Kidney tubule cell (primary cell): ENCODE data around the gene LRMDA.

Experiments
- DNase-seq: peaks from one replicate; pipeline ENCODE4 v3.0.0-alpha.2; 2018; ENCODE audit warnings: low spot score

Gene LRMDA

DNA sequence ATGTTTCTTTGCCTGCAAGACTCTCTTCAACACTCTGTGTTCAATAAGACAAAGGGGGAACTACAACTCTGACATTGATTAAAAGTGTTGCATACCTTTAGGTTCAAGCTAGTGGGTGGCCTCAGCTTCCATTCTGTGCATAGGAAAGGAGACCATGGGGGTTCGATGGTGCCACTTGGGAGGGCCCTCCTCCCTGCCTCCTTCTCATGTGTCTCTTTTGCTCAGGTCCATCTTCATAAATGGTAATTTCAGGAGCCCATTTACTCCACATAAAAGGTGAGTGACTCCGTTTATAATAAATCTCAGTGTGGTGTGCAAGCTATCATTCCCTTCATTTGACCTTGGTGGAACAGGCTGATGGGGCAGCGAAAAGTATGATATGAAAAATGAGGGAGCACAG, 285.1 kb downstream of the LRMDA start:
- DNase-seq: no peak

GRCh38 chr10:75717126-75717916, 285.9 kb downstream of the LRMDA start:
- no peak for DNase-seq

DNA sequence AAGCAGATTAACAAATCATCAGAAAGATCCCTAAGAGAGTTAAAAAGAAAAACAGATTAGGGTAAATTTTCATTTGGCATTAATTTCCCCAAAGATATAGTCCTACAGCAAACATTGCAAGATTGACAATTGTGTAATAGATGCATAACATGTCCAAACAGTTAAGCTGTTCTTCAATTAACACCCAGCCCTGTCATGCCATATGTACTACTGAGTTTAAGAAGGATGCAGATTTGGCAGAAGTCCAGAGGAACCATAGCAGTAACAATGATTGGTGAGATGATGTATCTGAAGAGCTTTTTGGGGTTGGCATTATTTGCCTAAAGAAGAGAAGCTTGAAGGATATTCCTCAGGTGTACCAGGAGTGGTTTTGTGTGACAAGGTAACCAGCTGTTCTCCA, 287.6 kb downstream of the LRMDA start:
- no peak for DNase-seq

DNA sequence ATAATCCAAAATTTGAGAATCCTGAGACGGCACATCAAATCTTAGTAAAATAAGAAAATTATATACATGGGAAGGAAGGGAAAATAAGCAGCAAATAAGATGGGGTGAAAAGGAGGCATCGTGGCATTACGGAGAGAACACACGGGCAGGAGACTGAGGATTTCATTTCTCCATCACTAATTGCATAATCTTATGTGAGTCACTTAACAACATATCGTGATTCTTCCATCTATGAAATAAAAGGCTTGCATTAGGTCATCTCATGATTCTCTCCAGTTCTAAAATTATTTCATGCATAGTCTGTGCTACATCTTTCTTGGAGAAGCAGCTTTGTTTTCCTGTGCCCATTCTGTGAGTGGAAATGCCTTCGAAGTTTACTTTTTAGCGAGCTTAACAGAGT, 288.7 kb downstream of the LRMDA start:
- no peak for DNase-seq

DNA sequence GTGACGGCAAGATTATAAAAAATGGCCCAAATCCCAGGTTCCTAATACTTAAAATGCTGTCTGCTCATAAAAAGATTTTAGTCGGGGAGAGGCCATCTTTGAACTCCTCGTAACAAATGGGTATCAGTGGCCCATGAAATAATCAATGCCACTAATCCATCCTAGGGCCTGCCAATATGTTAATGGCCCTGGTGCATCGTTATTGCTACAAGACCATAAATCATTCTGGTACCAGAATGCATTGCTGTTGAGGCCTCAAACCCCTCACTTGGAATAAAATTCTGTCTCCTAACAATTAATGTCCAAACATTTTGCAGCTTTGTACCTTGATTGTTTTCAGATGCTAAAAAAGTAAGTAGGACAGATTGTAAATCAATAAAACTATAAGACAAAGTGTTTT, 290.6 kb downstream of the LRMDA start:
- no peak for DNase-seq

- DNase-seq: no peak
These were observed 291.2 kb downstream of the LRMDA start for GRCh38 chr10:75722609-75723008.

- no peak for DNase-seq
These were observed 292.0 kb downstream of the LRMDA start for GRCh38 chr10:75723319-75723980.

GRCh38 chr10:75724047-75724446, 292.6 kb downstream of the LRMDA start:
- no peak for DNase-seq

GRCh38 chr10:75726522-75727483, 295.4 kb downstream of the LRMDA start:
- peak; percentile 27 for DNase-seq

DNA sequence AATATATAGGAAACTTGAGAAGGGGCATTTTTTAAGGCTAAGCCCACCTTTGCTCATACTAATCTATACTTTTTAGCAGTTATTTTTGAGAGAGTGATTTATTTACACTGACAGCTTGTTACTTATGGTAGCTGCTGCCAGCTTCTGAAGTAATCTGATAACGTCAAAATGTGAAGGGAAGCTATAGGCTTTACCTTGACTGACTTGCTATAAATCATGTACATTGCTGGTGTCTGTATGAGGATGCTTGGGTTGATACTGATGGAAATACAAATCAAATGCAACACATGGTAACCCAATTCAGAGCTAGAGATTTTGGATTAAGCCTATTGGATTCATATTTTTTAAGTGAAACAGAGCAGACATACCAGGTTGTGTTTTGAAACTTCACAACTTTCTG, 299.4 kb downstream of the LRMDA start:
- DNase-seq: no peak

DNA sequence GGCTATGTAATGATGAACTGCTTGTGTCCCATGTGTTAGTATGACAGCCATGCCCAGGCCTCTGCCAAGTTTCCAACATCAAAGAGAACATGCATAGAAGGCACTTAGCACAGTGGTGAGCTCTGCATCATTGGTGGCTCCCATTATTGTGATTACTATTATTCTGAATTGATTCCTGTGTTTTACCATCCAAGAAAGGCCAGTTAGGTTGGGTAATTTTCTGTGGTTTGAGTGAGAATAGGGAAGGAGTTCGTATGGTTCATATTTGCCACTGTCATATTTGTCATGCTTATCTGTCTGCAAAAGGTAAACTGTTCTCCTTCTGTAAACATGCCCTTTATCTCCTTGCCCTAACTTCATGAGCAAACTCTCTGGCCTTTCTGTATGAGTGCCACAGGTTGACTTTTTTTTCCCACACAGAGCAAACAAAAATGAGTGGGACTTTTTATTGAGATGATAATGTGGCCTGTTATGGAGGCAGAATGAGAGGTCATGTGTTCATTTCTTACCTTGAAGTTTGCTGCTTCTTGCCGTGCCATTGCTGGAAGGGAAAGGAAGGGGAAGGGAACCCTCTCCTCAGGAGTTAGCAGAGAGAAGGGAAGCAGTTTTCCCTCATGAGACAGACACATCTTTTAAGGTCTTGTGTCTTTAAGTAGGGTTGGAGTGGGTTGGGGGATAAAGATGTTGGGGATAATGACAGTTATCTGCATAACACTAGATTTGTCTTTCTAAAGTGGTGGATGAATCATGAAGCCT, 301.9 kb downstream of the LRMDA start:
- DNase-seq: no peak

DNA sequence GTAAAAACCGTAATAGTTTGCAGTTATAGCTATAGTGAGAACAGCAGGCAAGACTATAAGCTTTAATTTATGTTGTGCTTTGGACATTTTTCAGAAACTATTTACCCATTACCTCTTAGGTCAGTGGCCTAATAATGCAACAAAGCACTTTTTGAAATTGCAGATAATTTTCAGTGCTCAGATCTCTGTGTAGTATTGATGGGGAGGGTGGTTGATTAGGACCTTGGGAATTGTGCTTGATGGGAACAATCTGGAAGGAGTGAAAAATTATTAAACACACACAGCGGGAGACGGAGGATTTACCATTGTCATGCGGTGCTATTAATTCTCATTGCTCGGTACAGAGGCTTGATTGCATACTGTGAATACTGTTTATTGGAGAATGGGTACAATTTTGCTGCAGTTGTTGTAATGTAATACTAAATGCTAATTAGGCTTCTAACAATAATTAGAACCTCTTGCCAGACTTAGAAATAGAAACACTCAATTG, 304.8 kb downstream of the LRMDA start:
- no peak for DNase-seq

DNA sequence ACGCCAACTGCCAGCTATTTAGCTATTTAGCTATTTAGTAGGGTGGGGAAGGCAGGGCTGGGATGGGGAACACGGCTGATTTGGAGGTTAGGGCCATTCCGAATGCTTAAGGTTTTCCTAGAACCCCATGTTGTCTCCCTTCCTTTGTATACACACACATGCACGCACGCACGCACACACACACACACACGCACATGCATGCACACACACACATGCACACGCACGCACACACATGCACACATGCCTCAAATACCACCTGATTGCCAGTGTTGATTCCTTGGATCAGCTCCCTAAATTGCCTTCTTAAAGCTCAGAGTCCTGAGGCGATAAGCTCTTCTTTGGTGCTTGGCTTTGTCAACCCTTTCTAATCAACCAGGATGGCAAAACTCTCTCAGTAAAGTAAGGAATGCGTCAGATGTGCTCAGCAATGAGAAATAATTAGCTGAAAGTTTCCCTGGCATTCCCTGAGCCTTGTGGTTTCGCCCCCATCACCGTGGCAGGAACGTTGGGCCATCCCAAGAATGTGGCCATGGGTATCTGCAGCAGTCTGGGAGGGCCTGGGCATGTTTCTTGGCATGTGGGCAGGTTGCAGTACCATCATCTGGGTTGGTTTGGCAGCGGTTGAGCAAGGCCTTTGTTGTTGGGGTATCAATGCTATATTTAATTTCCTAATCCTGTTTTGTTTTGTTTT, 305.6 kb downstream of the LRMDA start:
- DNase-seq: no peak

DNA sequence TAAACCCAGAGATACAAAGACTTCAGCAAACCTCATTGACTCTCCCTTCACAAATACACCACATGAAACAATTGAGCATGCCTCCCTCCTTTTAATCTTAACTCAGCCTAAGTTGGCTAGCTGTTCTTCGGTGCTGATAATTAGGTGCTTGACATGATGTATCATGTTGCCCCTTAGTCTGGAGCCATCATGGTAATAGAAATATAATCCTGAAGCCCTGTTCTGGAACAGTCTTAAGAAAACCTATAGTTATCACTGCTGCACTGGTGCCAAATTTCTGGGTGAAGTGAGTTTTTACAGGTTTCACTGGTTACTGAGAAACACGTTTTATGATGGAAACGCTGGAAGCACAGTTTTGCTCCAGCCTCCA, 306.1 kb downstream of the LRMDA start:
- no peak for DNase-seq

- DNase-seq: no peak
These were observed 307.5 kb downstream of the LRMDA start for GRCh38 chr10:75738924-75739323.

GRCh38 chr10:75739414-75740143, 308.2 kb downstream of the LRMDA start:
- DNase-seq: no peak

GRCh38 chr10:75740541-75740940, 309.1 kb downstream of the LRMDA start:
- DNase-seq: no peak

- DNase-seq: no peak
These were observed 310.9 kb downstream of the LRMDA start for GRCh38 chr10:75742355-75742754.

- DNase-seq: no peak
These were observed 311.9 kb downstream of the LRMDA start for GRCh38 chr10:75743291-75743778.

DNA sequence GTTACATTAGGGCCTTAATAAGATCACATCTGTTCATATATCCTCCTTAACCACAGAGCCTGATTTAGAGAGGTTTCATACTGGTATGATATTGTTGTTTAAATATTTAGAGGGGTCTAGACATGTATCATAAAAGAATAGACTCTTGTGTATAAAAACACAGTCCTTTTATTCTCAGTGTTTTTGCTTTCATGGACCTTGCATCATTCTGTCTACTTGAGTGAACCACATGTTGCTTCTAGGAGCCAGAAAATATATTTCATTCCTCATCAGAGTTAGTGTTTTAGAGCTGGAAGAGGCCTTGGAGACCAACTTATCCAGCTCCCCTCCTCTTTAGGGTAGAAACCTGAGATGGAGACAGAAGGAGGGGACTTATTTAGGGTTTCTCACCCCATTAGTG, 312.8 kb downstream of the LRMDA start:
- DNase-seq: no peak
